HepG2 (cell line): ENCODE measurements around the gene NECAB2. TPM values are rescaled to one million over a fixed set of nuclear protein-coding genes. Genes with fewer than 3 reads are reported as not detected.

Experiments
- AHDC1 ChIP-seq: sonication (generic); formaldehyde crosslinking; IDR thresholded peaks from 2 replicates; pipeline ENCODE4 v1.5.1; 2020; ENCODE audit warnings: mild to moderate bottlenecking, missing genetic modification reagents, borderline replicate concordance
- CHCHD3 ChIP-seq: sonication (generic); formaldehyde crosslinking; IDR thresholded peaks from 2 replicates; pipeline ENCODE4 v1.8.0; 2022; ENCODE audit warnings: mild to moderate bottlenecking, missing genetic modification reagents, moderate library complexity
- CHD4 ChIP-seq: fragments of 200-600 bp; sonication (generic); IDR thresholded peaks from 2 replicates; pipeline ENCODE4 v1.7.0; 2017; ENCODE audit warnings: mild to moderate bottlenecking, low read length, borderline replicate concordance
- EED ChIP-seq: sonication (generic); formaldehyde crosslinking; IDR thresholded peaks from 2 replicates; pipeline ENCODE4 v1.5.0; 2020; ENCODE audit warnings: mild to moderate bottlenecking, missing genetic modification reagents
- FOXK1 ChIP-seq: sonication (generic); formaldehyde crosslinking; IDR thresholded peaks from 2 replicates; pipeline ENCODE4 v1.4.0; 2020; ENCODE audit warnings: low read depth, missing genetic modification reagents, borderline replicate concordance
- IRX3 ChIP-seq: sonication (generic); formaldehyde crosslinking; IDR thresholded peaks from 2 replicates; pipeline ENCODE4 v1.8.1; 2023; ENCODE audit warnings: mild to moderate bottlenecking, low read depth, missing genetic modification reagents, borderline replicate concordance
- MAFF ChIP-seq: IDR thresholded peaks from 2 replicates; pipeline ENCODE4 v1.6.1; 2011; ENCODE audit warnings: low read depth, low read length, improper control_type of control experiment
- NBN ChIP-seq: fragments of 450-650 bp; conservative IDR thresholded peaks from 2 replicates; pipeline ENCODE4 v1.6.1; 2017
- PATZ1 ChIP-seq: sonication (generic); formaldehyde crosslinking; IDR thresholded peaks from 2 replicates; pipeline ENCODE4 v1.4.0; 2020; ENCODE audit warnings: missing genetic modification reagents
- RAD51 ChIP-seq: fragments of 450-650 bp; IDR thresholded peaks from 2 replicates; pipeline ENCODE4 v1.6.1; 2016; ENCODE audit warnings: borderline replicate concordance
- TAF15 ChIP-seq: fragments of 200-400 bp; formaldehyde crosslinking; IDR thresholded peaks from one replicate; pipeline ENCODE4 v1.6.1; 2018; ENCODE audit warnings: mild to moderate bottlenecking, low read depth, low read length; ENCODE audit not compliant: poor library complexity, severe bottlenecking
- TFDP2 ChIP-seq: sonication (generic); formaldehyde crosslinking; IDR thresholded peaks from 2 replicates; pipeline ENCODE4 v1.4.0; 2020; ENCODE audit warnings: missing genetic modification reagents
- ZC3H13 ChIP-seq: sonication (generic); formaldehyde crosslinking; IDR thresholded peaks from 2 replicates; pipeline ENCODE4 v1.8.1; 2023; ENCODE audit warnings: mild to moderate bottlenecking, missing genetic modification reagents, moderate library complexity
- ZNF234 ChIP-seq: sonication (generic); formaldehyde crosslinking; conservative IDR thresholded peaks from 2 replicates; pipeline ENCODE4 v1.5.1; 2020; ENCODE audit warnings: mild to moderate bottlenecking, missing genetic modification reagents
- ZNF34 ChIP-seq: sonication (generic); formaldehyde crosslinking; IDR thresholded peaks from 2 replicates; pipeline ENCODE4 v1.4.0; 2020; ENCODE audit warnings: mild to moderate bottlenecking, missing genetic modification reagents, borderline replicate concordance
- ZNF382 ChIP-seq: sonication (generic); formaldehyde crosslinking; IDR thresholded peaks from 2 replicates; pipeline ENCODE4 v1.5.0; 2020; ENCODE audit warnings: missing genetic modification reagents, mild to moderate bottlenecking, borderline replicate concordance
- ZNF451 ChIP-seq: sonication (generic); formaldehyde crosslinking; IDR thresholded peaks from 2 replicates; pipeline ENCODE4 v1.5.0; 2020; ENCODE audit warnings: mild to moderate bottlenecking, missing genetic modification reagents
- ZNF513 ChIP-seq: sonication (generic); formaldehyde crosslinking; conservative IDR thresholded peaks from 2 replicates; pipeline ENCODE4 v1.5.0; 2020; ENCODE audit warnings: missing genetic modification reagents
- ZNF550 ChIP-seq: sonication (generic); formaldehyde crosslinking; IDR thresholded peaks from 2 replicates; pipeline ENCODE4 v1.4.0; 2020; ENCODE audit warnings: mild to moderate bottlenecking, missing genetic modification reagents, borderline replicate concordance
- polyA plus RNA-seq, 8 experiments: library from polyadenylated mRNA; depleted of rRNA in 3 of 8; stranded (reverse) in 7 of 8; unstranded in 1 of 8; fragments of >200 nt; fragmentation: Illumina TruSeq in 4 of 8; extraction: Trizol in 4 of 8; gene quantifications; 2 replicates each; pipeline versions ENCODE4 v1.2.1 to v1.2.3, GENCODE V29; 2011 to 2016; ENCODE audit warnings: low read depth in 4 of 8, missing spikeins in 1 of 8, mixed read lengths in 1 of 8; ENCODE audit not compliant: insufficient read depth in 1 of 8
- total RNA-seq, 5 experiments: library from RNA; depleted of rRNA; stranded (reverse); fragments of >200 nt; fragmentation: Illumina TruSeq; extraction: Trizol; gene quantifications; 2 replicates each; pipeline ENCODE4 v1.2.3, GENCODE V29; 2016; ENCODE audit warnings: low read depth in 1 of 5

The NECAB2 gene
- total and polyA plus RNA-seq, 2 of the 13 experiments (the other 11 are each of a cell fraction or from before 2014, with no cell fraction given): 0.21 to 0.49 TPM

DNA sequence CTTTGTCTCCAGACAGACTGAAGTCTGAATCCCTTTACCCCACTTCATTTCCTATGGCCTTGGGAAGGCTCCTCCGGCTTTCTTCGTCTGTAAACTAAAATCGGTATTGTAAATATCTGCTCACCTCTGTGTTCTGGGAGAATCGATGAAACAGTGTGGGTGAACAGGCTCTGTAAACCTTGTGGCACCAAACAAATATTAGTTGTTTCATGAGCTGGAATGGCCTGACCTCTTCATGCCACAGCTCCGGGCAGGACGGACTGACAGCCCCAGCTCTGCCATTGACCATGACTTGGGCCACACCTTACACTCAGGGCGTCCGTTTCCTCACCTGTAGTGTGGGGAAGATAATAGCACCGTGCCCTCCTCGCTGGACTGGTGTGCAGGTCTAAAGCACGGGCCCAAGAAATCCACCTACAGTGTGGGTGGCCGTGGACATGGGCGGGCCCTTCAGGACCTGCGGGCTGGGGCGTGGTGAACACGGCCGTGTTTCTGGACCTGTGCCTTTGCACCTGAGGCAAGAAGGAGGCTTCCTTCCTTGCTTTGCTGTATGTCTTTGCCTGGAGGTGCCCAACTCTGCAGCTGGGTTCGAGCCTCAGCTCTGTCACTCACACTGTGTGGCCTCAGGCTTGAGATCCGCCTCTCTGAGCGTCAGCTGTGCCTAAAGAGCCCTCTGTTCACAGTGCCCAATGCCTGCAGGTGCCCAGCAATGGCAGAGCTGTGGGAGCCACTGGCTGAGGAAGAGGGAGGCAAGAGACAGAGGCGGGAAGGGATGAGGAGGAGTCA is 21.1 kb upstream of the NECAB2 start (continued):
- TF ChIP-seq AHDC1 (0 out of 2 replicates have a peak, but pooled peaks have one; percentile 19), CHCHD3 (CRISPR knock-in tag) (no peak), FOXK1 (CRISPR knock-in tag) (peak; percentile 68; the same call in 1 of the 2 replicates), CHD4 (no peak; the same call in 1 of the 2 replicates), ZNF382 (CRISPR knock-in tag) (no peak), ZNF34 (no peak), ZNF451 (CRISPR knock-in tag) (no peak), ZNF550 (CRISPR knock-in tag) (no peak), IRX3 (CRISPR knock-in tag) (no peak), EED (no peak), ZC3H13 (CRISPR knock-in tag) (no peak), ZNF234 (CRISPR knock-in tag) (no peak), RAD51 (no peak), TAF15 (no peak), PATZ1 (CRISPR knock-in tag) (no peak), MAFF (no peak), ZNF513 (CRISPR knock-in tag) (no peak), NBN (no peak), TFDP2 (CRISPR knock-in tag) (no peak)
